ENCODE measurements around the gene CCDC13. TPM values are rescaled to one million over a fixed set of nuclear protein-coding genes. Genes with fewer than 3 reads are reported as not detected.

CCDC13 gene
- total and polyA plus RNA-seq, 2 donors (not counting 1 experiment from before 2014, with no cell fraction given): 0.41 to 0.66 TPM

- Histone ChIP-seq H3K4me2 (ENCODE audit: extremely low read depth, insufficient read depth, low read length) (no peak overlapping the region), H3K79me2 (ENCODE audit: control insufficient read depth, insufficient read depth, low read length) (no peaks in the 10 kb centered on the region), H3K36me3 (ENCODE audit: control insufficient read depth, insufficient read depth, low read length) (no peaks in the 10 kb centered on the region), H4K20me1 (ENCODE audit: control insufficient read depth, extremely low read depth, insufficient read depth, low read length) (no peaks in the 10 kb centered on the region), H3K27ac (ENCODE audit: insufficient read depth, low read length) (no peak overlapping the region), H2AFZ (ENCODE audit: low read length) (no peak overlapping the region), H3K4me1 (ENCODE audit: control insufficient read depth, extremely low read depth, insufficient read depth, low read length) (no peaks in the 10 kb centered on the region), H3K27me3 (ENCODE audit: control insufficient read depth, insufficient read depth, low read length) (peaks cover 8% of the 10 kb centered on the region), H3K9ac (ENCODE audit: insufficient read depth, low read length) (no peak overlapping the region), H3K9me3 (ENCODE audit: control insufficient read depth, insufficient read depth, low read depth, low read length) (no peaks in the 10 kb centered on the region), H3K4me3 (replicated peaks in 1 of 4; ENCODE audit: control extremely low read depth in 1 of 4, insufficient read depth in 1 of 4, low read depth in 3 of 4, low read length in 4 of 4) (no peak overlapping the region)
- DNase-seq (ENCODE audit: low read depth in 2 of 2): no peak
- TF ChIP-seq EZH2 (IDR thresholded peaks at IDR 0.05; ENCODE audit: low read length, missing control alignments) (no peak), CTCF (conservative IDR thresholded peaks at IDR 0.05 in 1 of 2, IDR thresholded peaks at IDR 0.05 in 1 of 2; ENCODE audit: low read depth in 1 of 2, low read length in 2 of 2) (no peak)
These were observed 40.7 kb downstream of the CCDC13 start for GRCh38 chr3:42732196-42732828.

- peaks cover 8% of the 10 kb centered on the region for H3K27me3 ChIP-seq (ENCODE audit: control insufficient read depth, insufficient read depth, low read length)
- H3K4me1 ChIP-seq (ENCODE audit: control insufficient read depth, extremely low read depth, insufficient read depth, low read length): no peaks in the 10 kb centered on the region
- TF ChIP-seq CTCF (conservative IDR thresholded peaks at IDR 0.05 in 1 of 2, IDR thresholded peaks at IDR 0.05 in 1 of 2; ENCODE audit: low read depth in 1 of 2, low read length in 2 of 2) (no peak), EZH2 (IDR thresholded peaks at IDR 0.05; ENCODE audit: low read length, missing control alignments) (no peak)
- H3K4me2 ChIP-seq (ENCODE audit: extremely low read depth, insufficient read depth, low read length): no peak overlapping the region
- no peak overlapping the region for H3K9ac ChIP-seq (ENCODE audit: insufficient read depth, low read length)
- H4K20me1 ChIP-seq (ENCODE audit: control insufficient read depth, extremely low read depth, insufficient read depth, low read length): no peaks in the 10 kb centered on the region
- H3K4me3 ChIP-seq (replicated peaks in 1 of 4; ENCODE audit: control extremely low read depth in 1 of 4, insufficient read depth in 1 of 4, low read depth in 3 of 4, low read length in 4 of 4): no peak overlapping the region
- H2AFZ ChIP-seq (ENCODE audit: low read length): no peak overlapping the region
- H3K79me2 ChIP-seq (ENCODE audit: control insufficient read depth, insufficient read depth, low read length): no peaks in the 10 kb centered on the region
- H3K36me3 ChIP-seq (ENCODE audit: control insufficient read depth, insufficient read depth, low read length): no peaks in the 10 kb centered on the region
- no peaks in the 10 kb centered on the region for H3K9me3 ChIP-seq (ENCODE audit: control insufficient read depth, insufficient read depth, low read depth, low read length)
- no peak overlapping the region for H3K27ac ChIP-seq (ENCODE audit: insufficient read depth, low read length)
- DNase-seq (ENCODE audit: low read depth in 2 of 2): no peak
These were observed 41.4 kb downstream of the CCDC13 start for GRCh38 chr3:42731476-42732195.

GRCh38 chr3:42730706-42731420 lies 42.2 kb downstream of the CCDC13 start:
- H3K9me3 ChIP-seq (ENCODE audit: control insufficient read depth, insufficient read depth, low read depth, low read length): no peaks in the 10 kb centered on the region
- H4K20me1 ChIP-seq (ENCODE audit: control insufficient read depth, extremely low read depth, insufficient read depth, low read length): no peaks in the 10 kb centered on the region
- no peak overlapping the region for H2AFZ ChIP-seq (ENCODE audit: low read length)
- H3K4me1 ChIP-seq (ENCODE audit: control insufficient read depth, extremely low read depth, insufficient read depth, low read length): no peaks in the 10 kb centered on the region
- H3K27me3 ChIP-seq (ENCODE audit: control insufficient read depth, insufficient read depth, low read length): peaks cover 7% of the 10 kb centered on the region
- no peak overlapping the region for H3K4me2 ChIP-seq (ENCODE audit: extremely low read depth, insufficient read depth, low read length)
- no peak overlapping the region for H3K27ac ChIP-seq (ENCODE audit: insufficient read depth, low read length)
- TF ChIP-seq CTCF (conservative IDR thresholded peaks at IDR 0.05 in 1 of 2, IDR thresholded peaks at IDR 0.05 in 1 of 2; ENCODE audit: low read depth in 1 of 2, low read length in 2 of 2) (no peak), EZH2 (IDR thresholded peaks at IDR 0.05; ENCODE audit: low read length, missing control alignments) (no peak)
- no peak overlapping the region for H3K4me3 ChIP-seq (replicated peaks in 1 of 4; ENCODE audit: control extremely low read depth in 1 of 4, insufficient read depth in 1 of 4, low read depth in 3 of 4, low read length in 4 of 4)
- H3K36me3 ChIP-seq (ENCODE audit: control insufficient read depth, insufficient read depth, low read length): no peaks in the 10 kb centered on the region
- H3K79me2 ChIP-seq (ENCODE audit: control insufficient read depth, insufficient read depth, low read length): no peaks in the 10 kb centered on the region
- H3K9ac ChIP-seq (ENCODE audit: insufficient read depth, low read length): no peak overlapping the region
- DNase-seq (ENCODE audit: low read depth in 2 of 2): no peak
